GM12878 (cell line): ENCODE measurements around the gene KHDC1L. TPM values are rescaled to one million over a fixed set of nuclear protein-coding genes. Genes with fewer than 3 reads are reported as not detected.
"Not testable (repeated sequence)": the region's sequence is repeated elsewhere in the genome, so short reads cannot be mapped to it uniquely, and the experiment has no call there.

ENCODE experiments used
- ATAC-seq: fragments of 200-7000 bp; cut with Tn5 transposase; 3 replicates; pipeline ENCODE4 v1.9.1; 2020; ENCODE audit warnings: mild to moderate bottlenecking, moderate library complexity
- BruUV-seq: library from RNA; stranded (reverse); fragments of 400-500 nt; replicated peaks from 2 replicates; lab custom pipeline; 2021; lab: Mats Ljungman, UMichigan
- CTCF ChIA-PET: fragments of 300-600 bp; sonication (Branson Sonifier 250); formaldehyde crosslinking; extraction: SDS; loops from one replicate; lab custom pipeline; 2021; ENCODE audit warnings: inconsistent platforms; lab: Yijun Ruan, JAX
- POLR2A ChIA-PET: fragments of 350-600 bp; formaldehyde crosslinking; extraction: SDS; loops from one replicate; lab custom pipeline; 2021; ENCODE audit warnings: inconsistent platforms; lab: Charles Lee
- RAD21 ChIA-PET: fragments of 300-600 bp; sonication (Branson Sonifier 250); formaldehyde crosslinking; loops from one replicate; lab custom pipeline; 2023; ENCODE audit warnings: antibody characterized with exemption; ENCODE audit not compliant: unreplicated experiment; lab: Charles Lee
- SMC1A ChIA-PET: fragments of 300-600 bp; sonication (Branson Sonifier 250); formaldehyde crosslinking; loops from one replicate; lab custom pipeline; 2023; ENCODE audit not compliant: unreplicated experiment, uncharacterized antibody; lab: Charles Lee
- DNase-seq: peaks from one replicate; pipeline ENCODE4 v3.0.0-alpha.2; 2011; ENCODE audit warnings: low read depth, low spot score
- FAIRE-seq: peaks from 3 replicates; lab custom pipeline; 2011; peaks lifted over from hg19 to GRCh38; lab: Jason Lieb, UNC
- H2AFZ ChIP-seq: 2 replicates; pipeline ENCODE4 v1.6.0; 2011; ENCODE audit warnings: low read depth, low read length, control low read depth; ENCODE audit not compliant: control insufficient read depth
- H3K27ac ChIP-seq: 2 replicates; pipeline ENCODE4 v1.5.1; 2011; ENCODE audit warnings: control low read depth; ENCODE audit not compliant: control insufficient read depth, insufficient read depth
- H3K27me3 ChIP-seq, 2 experiments: replicated peaks in 1 of 2; 2 replicates each; pipeline versions ENCODE4 v1.6.0 to v1.6.1; 2011; ENCODE audit warnings: low read length in 1 of 2; ENCODE audit not compliant: control insufficient read depth in 2 of 2, insufficient read depth in 2 of 2
- H3K36me3 ChIP-seq, 2 experiments: 2 replicates each; pipeline ENCODE4 v1.5.1; 2011; ENCODE audit warnings: low read length in 1 of 2; ENCODE audit not compliant: control insufficient read depth in 2 of 2, insufficient read depth in 2 of 2
- H3K4me1 ChIP-seq: 2 replicates; pipeline ENCODE4 v1.6.1; 2011; ENCODE audit warnings: mild to moderate bottlenecking, low read length, moderate library complexity, mixed read lengths; ENCODE audit not compliant: control insufficient read depth, insufficient read depth
- H3K4me2 ChIP-seq: 2 replicates; pipeline ENCODE4 v1.6.0; 2011; ENCODE audit warnings: control low read depth; ENCODE audit not compliant: control insufficient read depth, insufficient read depth
- H3K4me3 ChIP-seq: fragments of 200-600 bp; sonication (generic); 2 replicates; pipeline ENCODE4 v1.5.1; 2016
- H3K79me2 ChIP-seq: 2 replicates; pipeline ENCODE4 v1.6.0; 2011; ENCODE audit warnings: low read length; ENCODE audit not compliant: control insufficient read depth, insufficient read depth
- H3K9ac ChIP-seq: 2 replicates; pipeline ENCODE4 v1.8.0; 2011; ENCODE audit warnings: low read length, control low read depth, mixed read lengths; ENCODE audit not compliant: control insufficient read depth, insufficient read depth
- H3K9me3 ChIP-seq: replicated peaks from 3 replicates; pipeline ENCODE4 v1.5.1; 2011; ENCODE audit warnings: mild to moderate bottlenecking, low read length; ENCODE audit not compliant: control insufficient read depth, insufficient read depth
- H4K20me1 ChIP-seq: 2 replicates; pipeline ENCODE4 v1.6.0; 2011; ENCODE audit not compliant: control insufficient read depth, insufficient read depth
- WGBS: methylation state at CpG from one replicate; pipeline ENCODE4 v1.1.6; 2016; ENCODE audit warnings: low lambda C conversion rate; ENCODE audit not compliant: insufficient replicate concordance, insufficient coverage; ENCODE audit errors: missing lambda C conversion rate; 5-methylcytosine and 5-hydroxymethylcytosine counted together
- in situ Hi-C: fragments of 300-500 bp; cut with MboI; formaldehyde crosslinking; loops from 9 replicates; pipeline ENCODE4 v1.14.3; 2018; ENCODE audit warnings: mixed read lengths
- intact Hi-C: fragments of 100-400 bp; cut with micrococcal nuclease; formaldehyde crosslinking; loops from one replicate; pipeline ENCODE4 v1.14.2; 2022; ENCODE audit not compliant: unreplicated experiment
- polyA plus RNA-seq, 11 experiments: library from polyadenylated mRNA; depleted of rRNA in 4 of 11; unstranded in 6 of 11; stranded (reverse) in 5 of 11; fragments of >200 nt; fragmentation: Nextera tagmentation in 4 of 11; fragmentation: Illumina TruSeq in 1 of 11; extraction: Ambion mirVana in 4 of 11; extraction: Trizol in 1 of 11; gene quantifications; 1 replicate in 1 of 11; 2 replicates in 10 of 11; pipeline versions ENCODE4 v1.2.1 to v1.2.3, GENCODE V29; 2011 to 2016; ENCODE audit warnings: inconsistent platforms in 2 of 11, missing spikeins in 2 of 11, low read depth in 1 of 11
- total RNA-seq, 4 experiments: library from RNA; depleted of rRNA in 3 of 4; stranded (reverse); fragments of >200 nt in 3 of 4; fragmentation: Illumina TruSeq in 1 of 4; extraction: Trizol in 1 of 4; gene quantifications; 2 replicates each; pipeline versions ENCODE4 v1.2.1 to v1.2.3, GENCODE V29; 2013 to 2021

KHDC1L gene
- total and polyA plus RNA-seq, 10 of the 15 experiments (the other 5 are each of a cell fraction or from before 2014, with no cell fraction given) = 0.12 to 0.37 (median 0.24) TPM; not detected in 4

GRCh38 chr6:73269296-73269695, 44.0 kb upstream of the KHDC1L start:
- BruUV-seq, RAD21 ChIA-PET, ATAC-seq, intact Hi-C loops, H3K79me2 ChIP-seq, CTCF ChIA-PET, H3K4me2 ChIP-seq, H3K27me3 ChIP-seq, H2AFZ ChIP-seq, POLR2A ChIA-PET, H4K20me1 ChIP-seq, H3K9me3 ChIP-seq, H3K4me3 ChIP-seq, H3K27ac ChIP-seq, FAIRE-seq, H3K4me1 ChIP-seq, H3K36me3 ChIP-seq, SMC1A ChIA-PET, H3K9ac ChIP-seq, in situ Hi-C loops, DNase-seq: not testable (repeated sequence)
- 92% methylated on average over 10 of the region's 13 CpGs for WGBS

GRCh38 chr6:73268896-73269295, 43.6 kb upstream of the KHDC1L start:
- H3K36me3 ChIP-seq, H3K9me3 ChIP-seq, intact Hi-C loops, H3K27me3 ChIP-seq, in situ Hi-C loops, H3K4me1 ChIP-seq, DNase-seq, H3K9ac ChIP-seq, H3K27ac ChIP-seq, ATAC-seq, CTCF ChIA-PET, SMC1A ChIA-PET, H2AFZ ChIP-seq, FAIRE-seq, H3K4me2 ChIP-seq, H3K79me2 ChIP-seq, H4K20me1 ChIP-seq, H3K4me3 ChIP-seq, POLR2A ChIA-PET, BruUV-seq: not testable (repeated sequence)
- WGBS = 94% methylated on average over 23 of the region's 27 CpGs
- RAD21 ChIA-PET = interaction anchor here (0.6 kb wide), 1 partner anchor 111 kb away, joined by 3 read pairs; no protein-coding TSS in a partner anchor
